ENCODE measurements around the gene NEMP1. TPM values are rescaled to one million over a fixed set of nuclear protein-coding genes. Genes with fewer than 3 reads are reported as not detected.
A peak's percentile ranks its signal among the peaks of the same experiment; 100 is the strongest.

The NEMP1 gene
- total and polyA plus RNA-seq, 2 of the 13 experiments (the other 11 are each of a cell fraction or from before 2014, with no cell fraction given): 11.4 to 12.9 TPM

- TF ChIP-seq MAFF (IDR thresholded peaks at IDR 0.05; ENCODE audit: low read depth, low read length) (no peak), ARHGAP35 (CRISPR knock-in tag; IDR thresholded peaks at IDR 0.05; ENCODE audit: borderline replicate concordance) (no peak), ZNF878 (CRISPR knock-in tag; IDR thresholded peaks at IDR 0.05) (peak; percentile 96), CEBPB (IDR thresholded peaks at IDR 0.05; ENCODE audit: borderline replicate concordance, low read depth, low read length) (0 out of 2 replicates have a peak, but pooled peaks have one; percentile 9), ZNF253 (CRISPR knock-in tag; IDR thresholded peaks at IDR 0.05; ENCODE audit: borderline replicate concordance) (no peak), ZNF414 (CRISPR knock-in tag; IDR thresholded peaks at IDR 0.05) (no peak), ZNF276 (CRISPR knock-in tag; IDR thresholded peaks at IDR 0.05; ENCODE audit: low read depth) (no peak), AKNA (CRISPR knock-in tag; IDR thresholded peaks at IDR 0.05; ENCODE audit: borderline replicate concordance) (no peak), ZKSCAN1 (IDR thresholded peaks at IDR 0.05; ENCODE audit: low read length) (no peak), ZNF432 (CRISPR knock-in tag; IDR thresholded peaks at IDR 0.05; ENCODE audit: borderline replicate concordance) (no peak), HCFC1 (IDR thresholded peaks at IDR 0.05; ENCODE audit: low read depth, low read length) (no peak), HIC2 (CRISPR knock-in tag; IDR thresholded peaks at IDR 0.05; ENCODE audit: low read depth) (no peak), ASH2L (IDR thresholded peaks at IDR 0.05; ENCODE audit: insufficient read length, low read depth, low read length) (peak; percentile 65), KAT2B (IDR thresholded peaks at IDR 0.05; ENCODE audit: borderline replicate concordance, low read depth, low read length) (no peak), EZH2 (conservative IDR thresholded peaks at IDR 0.05; ENCODE audit: low read depth, low read length) (no peak), HNF1B (CRISPR knock-in tag; IDR thresholded peaks at IDR 0.05) (peak; percentile 56; the same call in 1 of the 2 replicates), ZFAT (CRISPR knock-in tag; conservative IDR thresholded peaks at IDR 0.05) (no peak)
Observed at GRCh38 chr12:57078519-57079404, at the start of gene NEMP1 (continued).

Data from HepG2 (cell line).